ENCODE measurements around the gene HTD2.

The HTD2 gene

DNA sequence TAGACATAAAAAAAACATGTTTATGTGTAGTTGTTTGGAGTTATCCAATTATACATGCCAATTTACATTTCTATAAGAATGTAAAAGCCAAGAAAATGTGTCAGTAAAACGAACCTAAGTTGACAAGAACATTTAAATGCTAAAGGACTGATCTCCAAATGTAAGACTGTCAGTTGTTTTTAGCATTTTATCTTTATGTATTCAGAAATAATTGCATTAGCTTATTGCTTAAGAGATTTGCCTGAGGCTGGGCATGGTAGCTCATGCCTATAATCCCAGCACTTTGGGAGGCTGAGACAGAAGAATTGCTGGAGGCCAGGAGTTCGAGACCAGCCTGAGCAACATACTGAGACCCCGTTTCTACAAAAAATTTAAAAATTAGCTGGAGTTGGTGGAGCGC, 53.3 kb downstream of the HTD2 start:
- TF ChIP-seq ZFX (IDR thresholded peaks at IDR 0.05; ENCODE audit: borderline replicate concordance) = no peak
- TF ChIP-seq, protein P1, sequence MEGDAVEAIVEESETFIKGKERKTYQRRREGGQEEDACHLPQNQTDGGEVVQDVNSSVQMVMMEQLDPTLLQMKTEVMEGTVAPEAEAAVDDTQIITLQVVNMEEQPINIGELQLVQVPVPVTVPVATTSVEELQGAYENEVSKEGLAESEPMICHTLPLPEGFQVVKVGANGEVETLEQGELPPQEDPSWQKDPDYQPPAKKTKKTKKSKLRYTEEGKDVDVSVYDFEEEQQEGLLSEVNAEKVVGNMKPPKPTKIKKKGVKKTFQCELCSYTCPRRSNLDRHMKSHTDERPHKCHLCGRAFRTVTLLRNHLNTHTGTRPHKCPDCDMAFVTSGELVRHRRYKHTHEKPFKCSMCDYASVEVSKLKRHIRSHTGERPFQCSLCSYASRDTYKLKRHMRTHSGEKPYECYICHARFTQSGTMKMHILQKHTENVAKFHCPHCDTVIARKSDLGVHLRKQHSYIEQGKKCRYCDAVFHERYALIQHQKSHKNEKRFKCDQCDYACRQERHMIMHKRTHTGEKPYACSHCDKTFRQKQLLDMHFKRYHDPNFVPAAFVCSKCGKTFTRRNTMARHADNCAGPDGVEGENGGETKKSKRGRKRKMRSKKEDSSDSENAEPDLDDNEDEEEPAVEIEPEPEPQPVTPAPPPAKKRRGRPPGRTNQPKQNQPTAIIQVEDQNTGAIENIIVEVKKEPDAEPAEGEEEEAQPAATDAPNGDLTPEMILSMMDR (IDR thresholded peaks at IDR 0.05) = no peak
- H3K27ac ChIP-seq = no peak overlapping the region

DNA sequence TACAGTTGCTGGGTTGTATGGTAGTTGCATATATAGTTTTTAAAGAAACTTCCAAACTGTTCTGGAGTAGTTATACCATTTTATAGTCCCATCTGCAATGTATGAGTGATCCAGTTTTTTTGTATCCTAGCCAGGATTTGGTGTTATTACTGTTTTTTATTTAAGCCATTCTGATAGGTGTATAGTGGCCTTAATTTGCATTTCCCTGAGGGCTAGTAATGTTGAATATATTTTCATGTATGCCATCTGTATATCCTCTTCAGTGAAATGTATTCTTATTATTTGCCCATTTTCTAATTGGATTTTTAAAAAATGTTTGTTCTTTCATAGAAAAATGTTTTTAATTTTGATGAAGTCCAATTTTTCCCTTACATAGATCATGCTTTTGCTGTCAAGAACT, 55.5 kb downstream of the HTD2 start:
- no peak overlapping the region for H3K27ac ChIP-seq
- no peak for TF ChIP-seq ZFX (IDR thresholded peaks at IDR 0.05; ENCODE audit: borderline replicate concordance)
- TF ChIP-seq, protein P1 (IDR thresholded peaks at IDR 0.05) = no peak

DNA sequence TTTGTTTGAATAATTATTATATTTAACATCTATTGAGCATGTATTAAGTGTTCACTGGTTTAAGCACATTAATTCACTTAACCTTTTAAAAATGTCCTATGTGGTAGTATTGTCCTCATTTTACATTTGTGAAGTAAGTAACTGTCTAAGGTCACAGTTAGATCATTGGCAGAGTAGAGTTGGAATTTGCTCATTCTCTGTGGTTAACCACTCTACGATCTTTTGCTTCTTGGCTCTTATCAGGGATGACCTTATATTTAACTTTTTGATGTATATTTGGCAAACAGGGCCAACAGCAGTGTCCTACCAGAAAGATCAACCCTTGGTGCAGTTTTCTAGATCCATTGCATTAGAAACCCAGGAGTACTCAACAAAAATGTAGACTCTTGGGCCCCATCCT, 60.4 kb downstream of the HTD2 start:
- H3K27ac ChIP-seq = no peak overlapping the region
- no peak for TF ChIP-seq ZFX (IDR thresholded peaks at IDR 0.05; ENCODE audit: borderline replicate concordance)

DNA sequence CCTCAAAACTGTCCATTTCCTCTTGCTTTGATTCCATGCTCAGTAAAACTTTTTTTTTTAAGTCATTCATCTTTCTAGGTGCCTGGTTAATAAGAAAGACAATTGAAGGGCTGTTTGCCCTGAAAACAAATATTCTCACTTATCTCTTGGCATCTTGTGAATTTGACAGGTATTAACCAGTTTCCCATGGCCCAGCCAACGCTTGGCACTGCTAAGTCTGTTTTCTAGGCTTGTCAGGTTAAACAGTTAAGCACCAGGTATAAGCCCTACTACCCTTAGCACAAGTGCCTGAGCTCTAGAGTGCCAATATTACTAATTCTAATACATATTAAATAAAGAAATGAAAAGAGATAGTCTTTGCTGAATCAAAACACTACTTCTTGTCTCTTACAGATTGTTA, 62.7 kb downstream of the HTD2 start:
- no peak overlapping the region for H3K27ac ChIP-seq
- TF ChIP-seq, protein P1 (IDR thresholded peaks at IDR 0.05) = no peak
- no peak for TF ChIP-seq ZFX (IDR thresholded peaks at IDR 0.05; ENCODE audit: borderline replicate concordance)

All from 22Rv1 (cell line).